GM18861 (cell line): ENCODE results near the gene HFM1.
"Not testable (repeated sequence)": the region's sequence is repeated elsewhere in the genome, so short reads cannot be mapped to it uniquely, and the experiment has no call there.

ENCODE experiments used
- ATAC-seq: cut with Tn5 transposase; IDR thresholded peaks from one replicate; pipeline ENCODE4 v1.9.1; 2021; ENCODE audit not compliant: unreplicated experiment

Gene HFM1

DNA sequence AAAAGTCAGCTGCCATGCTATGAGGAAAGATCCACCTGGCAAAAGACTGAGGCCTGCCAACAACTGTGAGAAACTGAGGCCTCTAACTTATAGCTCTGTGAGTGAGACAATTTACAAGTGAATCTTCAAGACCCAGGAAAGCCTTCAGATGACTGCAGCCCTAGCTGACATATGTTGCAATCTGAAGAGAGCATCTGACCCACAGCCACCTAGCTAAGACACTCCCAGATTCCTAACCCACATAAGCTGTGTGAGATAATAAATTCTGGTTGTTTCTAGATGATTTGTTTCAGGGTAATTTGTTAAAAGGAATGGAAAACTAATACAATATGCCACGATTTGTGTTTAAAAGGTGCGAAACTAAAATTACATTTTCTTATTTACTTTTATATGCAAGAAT lies 55.1 kb downstream of the HFM1 start:
- no peak for ATAC-seq

DNA sequence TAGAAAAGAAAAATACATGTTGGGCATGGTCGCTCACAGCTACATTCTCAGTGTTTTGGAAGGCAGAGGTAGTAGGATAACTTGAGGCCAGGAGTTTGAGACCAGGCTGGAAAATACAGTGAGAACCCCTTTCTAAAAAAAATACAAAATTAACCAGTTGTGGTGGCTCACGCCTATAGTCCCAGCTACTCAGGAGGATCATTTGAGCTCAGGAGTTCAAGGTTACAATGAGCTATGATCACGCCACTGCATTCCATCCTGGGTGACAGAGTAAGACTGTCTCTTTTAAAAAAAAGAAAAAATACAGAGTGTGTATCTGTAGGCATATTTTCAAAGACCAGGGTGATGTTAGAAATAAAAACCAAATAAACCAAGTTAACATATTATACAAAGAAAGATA lies 57.8 kb downstream of the HFM1 start:
- no peak for ATAC-seq

DNA sequence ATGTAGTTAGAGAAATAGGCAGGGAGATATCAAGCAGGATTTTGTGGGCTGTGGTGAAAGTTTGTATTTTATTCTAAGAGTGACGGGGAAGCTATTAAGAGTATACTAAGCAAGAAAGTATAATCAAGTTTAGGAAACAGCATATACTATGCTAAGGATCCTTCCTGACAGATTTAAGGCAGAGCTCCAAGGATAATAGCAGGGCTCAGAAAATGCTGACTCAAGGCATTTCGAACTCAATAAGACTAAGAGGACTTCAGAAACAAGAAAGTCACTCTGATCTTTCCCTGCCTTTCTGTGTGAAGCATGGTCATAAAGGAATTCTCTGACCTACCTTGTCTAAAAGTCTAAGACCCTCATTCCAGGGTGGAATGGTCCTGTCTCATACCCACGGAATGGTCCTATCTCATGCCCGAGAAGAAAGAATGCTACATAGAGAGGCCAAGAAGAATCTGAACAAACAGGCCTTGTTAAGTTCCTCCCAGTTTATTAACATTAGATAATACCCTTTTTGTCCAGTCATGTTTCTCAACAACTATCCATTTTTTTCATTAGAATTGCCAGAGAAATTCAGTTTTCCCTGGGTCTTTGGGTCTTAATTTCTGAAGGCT lies 59.1 kb downstream of the HFM1 start:
- ATAC-seq: no peak

DNA sequence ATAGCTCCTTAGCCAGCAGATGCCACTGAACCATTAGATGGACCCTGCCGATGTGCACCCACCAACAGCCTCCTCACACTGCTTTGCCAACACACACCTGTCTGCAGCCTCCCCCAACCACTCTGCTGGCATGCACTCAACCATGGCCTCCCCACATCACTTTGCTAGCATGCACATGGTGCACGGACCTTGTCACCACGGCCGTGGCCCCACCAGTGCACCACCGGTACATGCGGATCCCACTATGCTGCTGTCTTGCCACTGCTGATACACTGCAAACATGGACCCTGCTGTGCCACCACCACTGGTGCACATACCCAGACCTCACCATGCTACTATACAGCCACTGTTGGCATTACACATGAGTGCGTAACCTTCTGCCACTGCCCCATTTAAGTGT lies 66.1 kb downstream of the HFM1 start:
- ATAC-seq: no peak

DNA sequence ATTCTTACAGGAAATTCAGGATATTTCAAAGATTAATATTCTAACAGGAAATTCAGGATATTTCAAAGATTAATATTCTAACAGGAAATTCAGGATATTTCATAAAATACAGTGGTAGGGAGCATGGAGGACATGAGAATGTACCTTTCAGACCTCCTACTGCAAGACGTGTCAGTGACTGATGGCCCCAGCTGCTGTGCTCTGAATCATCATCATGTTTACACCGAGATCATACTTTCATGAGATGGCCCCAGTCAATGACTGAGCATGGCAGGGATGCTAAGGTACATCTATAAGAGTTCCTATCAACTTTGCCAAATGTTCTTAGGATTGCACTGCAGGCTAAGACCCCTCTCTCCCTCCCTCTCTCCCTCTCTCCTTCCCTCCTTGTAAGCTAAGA lies 69.0 kb downstream of the HFM1 start:
- no peak for ATAC-seq

DNA sequence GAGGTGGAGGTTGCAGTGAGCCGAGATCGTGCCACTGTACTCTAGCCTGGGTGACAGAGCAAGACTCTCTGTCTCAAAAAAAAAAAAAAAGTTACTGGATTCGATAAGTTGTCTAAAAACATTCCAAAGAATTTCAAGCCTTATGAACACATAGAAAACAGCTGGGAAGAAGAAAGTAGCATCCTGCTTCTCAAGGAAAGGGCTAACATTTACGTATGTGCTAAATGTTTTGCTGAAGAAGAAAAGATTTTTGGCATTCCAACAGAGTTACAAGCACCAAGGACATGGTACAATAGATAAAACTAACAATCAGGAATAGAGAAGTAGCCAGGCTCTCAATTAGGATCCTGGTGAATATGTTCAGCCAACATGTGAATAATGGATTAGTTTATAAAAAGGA lies 69.8 kb downstream of the HFM1 start:
- ATAC-seq: no peak

DNA sequence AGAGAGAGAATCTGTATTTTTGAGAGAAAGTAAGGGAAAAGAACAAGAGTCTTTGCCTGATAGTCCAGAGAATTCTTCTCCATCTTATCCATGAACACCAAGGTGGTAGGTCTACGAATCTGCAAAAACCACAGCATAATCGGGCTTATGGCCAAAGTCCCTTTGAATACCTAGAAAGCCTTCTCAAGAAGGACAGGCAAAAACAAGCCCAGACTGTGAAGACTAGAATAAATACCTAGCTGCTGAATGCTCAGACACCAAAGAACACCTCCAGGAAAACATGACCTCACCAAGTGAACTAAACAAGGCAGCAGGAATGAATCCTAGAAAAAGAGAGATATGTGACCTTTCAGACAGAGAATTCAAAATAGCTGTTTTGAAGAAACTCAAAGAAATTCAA lies 79.2 kb downstream of the HFM1 start:
- no peak for ATAC-seq

DNA sequence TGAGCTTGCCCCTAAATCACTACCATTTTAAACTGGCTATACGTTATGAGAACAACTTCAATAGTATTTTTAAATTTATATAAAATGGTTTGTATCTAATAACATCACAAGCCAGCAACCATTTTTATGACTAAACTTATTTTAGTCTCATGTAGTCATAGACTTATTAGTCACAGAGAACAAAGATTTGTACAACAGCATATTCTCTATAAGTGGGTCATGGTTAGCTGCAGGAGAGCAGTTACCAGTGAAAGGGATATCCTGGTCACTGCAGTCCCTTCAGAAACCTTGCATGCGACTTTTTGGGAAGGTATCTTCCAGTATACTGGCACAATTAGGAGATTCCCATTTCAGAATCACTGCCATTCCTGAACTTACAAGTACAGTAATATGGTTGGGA lies 90.0 kb downstream of the HFM1 start:
- ATAC-seq: no peak

DNA sequence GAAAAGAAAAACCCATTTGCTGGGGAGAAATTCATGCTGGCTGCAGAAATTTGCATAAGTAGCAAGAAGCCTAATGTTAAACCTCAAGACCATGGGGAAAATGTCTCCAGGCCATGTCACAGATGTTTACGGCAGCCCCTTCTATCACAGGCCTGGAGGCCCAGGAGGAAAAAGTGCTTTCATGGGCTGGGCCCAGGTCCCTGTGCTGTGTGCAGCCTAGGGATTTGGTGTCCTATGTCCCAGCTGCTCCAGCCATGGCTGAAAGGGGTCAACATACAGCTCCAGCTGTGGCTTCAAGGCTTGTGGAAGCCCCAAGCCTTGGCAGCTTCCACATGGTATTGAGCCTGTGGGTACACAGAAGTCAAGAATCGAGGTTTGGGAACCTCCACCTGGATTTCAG lies 93.0 kb downstream of the HFM1 start:
- ATAC-seq: no peak

DNA sequence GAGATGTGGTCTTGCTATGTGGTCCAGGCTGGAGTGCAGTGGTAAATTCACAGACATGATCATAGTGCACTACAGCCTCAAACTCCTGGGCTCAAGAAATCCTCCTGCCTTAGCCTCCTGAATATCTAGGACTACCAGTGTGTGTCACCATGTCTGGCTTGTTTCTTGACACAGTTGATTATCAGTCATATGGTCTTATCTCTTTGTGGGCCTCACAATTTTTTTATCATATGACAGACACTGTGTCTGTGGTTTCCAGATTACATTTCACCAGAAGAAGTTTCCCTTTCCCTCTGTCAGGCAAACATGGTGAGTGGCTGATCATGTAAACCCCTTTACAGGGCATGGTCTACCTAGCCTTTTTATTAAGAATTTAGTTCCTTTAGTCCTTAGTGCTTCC lies 96.1 kb downstream of the HFM1 start:
- no peak for ATAC-seq

DNA sequence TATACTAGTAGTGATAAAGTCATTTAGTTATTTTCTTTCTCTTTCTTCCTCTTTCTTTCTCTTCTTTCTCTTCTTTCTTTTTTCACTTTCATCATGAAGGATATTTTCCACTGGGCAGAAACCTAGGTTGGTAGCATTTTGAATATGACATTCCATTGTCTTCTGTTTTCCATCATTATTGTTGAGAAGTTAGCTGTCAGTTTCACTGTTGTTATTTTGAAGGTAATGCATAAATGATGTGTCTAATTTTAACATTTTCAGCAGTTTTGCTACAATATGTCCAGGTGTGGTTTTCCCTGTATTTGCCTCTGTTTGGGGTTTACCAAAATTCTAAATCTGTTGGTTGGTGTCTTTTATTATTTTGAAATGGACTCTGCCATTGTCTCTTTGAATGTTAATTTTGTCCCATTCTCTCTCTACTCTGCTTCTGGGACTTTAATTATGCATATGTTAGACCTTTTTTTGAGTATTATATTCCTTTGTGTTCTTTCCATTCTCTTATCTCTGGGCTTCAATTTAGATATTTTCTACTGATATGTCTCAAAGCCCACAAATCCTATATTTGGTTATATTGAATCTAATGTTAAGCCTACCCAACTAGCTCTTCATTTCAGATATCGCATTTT lies 96.7 kb downstream of the HFM1 start:
- no peak for ATAC-seq

DNA sequence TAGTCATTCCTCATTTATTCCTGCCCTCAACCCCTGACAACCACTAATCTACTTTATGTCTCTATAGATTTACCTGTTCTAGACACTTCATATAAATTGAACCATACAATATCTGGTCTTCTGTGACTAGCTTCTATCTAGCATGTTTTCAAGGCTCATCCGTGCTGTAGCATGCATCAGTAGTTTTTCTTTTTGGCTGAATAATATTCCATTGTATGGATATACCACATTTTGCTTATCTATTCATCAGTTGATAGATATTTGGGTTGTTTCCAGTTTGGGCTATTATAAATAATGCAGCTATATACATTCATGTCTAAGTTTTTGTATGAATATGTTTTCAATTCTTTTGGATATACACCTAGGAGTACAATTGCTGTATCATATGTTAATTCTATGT lies 101.5 kb downstream of the HFM1 start:
- ATAC-seq: no peak

DNA sequence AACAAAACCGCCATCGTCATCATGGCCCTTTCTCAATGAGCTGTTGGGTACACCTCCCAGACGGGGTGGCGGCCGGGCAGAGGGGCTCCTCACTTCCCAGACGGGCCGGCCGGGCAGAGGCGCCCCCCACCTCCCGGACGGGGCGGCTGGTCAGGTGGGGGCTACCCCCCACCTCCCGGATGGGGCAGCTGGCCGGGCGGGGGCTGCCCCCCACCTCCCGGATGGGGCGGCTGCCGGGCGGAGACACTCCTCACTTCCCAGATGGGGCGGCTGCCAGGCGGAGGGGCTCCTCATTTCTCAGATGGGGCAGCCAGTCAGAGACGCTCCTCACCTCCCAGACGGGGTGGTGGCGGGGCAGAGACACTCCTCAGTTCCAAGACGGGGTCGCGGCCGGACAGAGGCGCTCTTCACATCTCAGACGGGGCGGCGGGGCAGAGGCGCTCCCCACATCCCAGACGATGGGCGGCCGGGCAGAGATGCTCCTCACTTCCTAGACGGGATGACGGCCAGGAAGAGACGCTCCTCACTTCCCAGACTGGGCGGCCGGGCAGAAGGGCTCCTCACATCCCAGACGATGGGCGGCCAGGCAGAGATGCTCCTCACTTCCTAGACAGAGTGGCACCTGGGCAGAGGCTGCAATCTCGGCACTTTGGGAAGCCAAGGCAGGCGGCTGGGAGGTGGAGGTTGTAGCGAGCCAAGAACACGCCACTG lies 115.6 kb downstream of the HFM1 start:
- not testable (repeated sequence) for ATAC-seq

DNA sequence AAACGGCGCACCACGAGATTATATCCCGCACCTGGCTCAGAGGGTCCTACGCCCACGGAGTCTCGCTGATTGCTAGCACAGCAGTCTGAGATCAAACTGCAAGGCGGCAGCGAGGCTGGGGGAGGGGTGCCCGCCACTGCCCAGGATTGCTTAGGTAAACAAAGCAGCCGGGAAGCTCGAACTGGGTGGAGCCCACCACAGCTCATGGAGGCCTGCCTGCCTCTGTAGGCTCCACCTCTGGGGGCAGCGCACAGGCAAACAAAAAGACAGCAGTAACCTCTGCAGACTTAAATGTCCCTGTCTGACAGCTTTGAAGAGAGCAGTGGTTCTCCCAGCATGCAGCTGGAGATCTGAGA lies 117.7 kb downstream of the HFM1 start:
- not testable (repeated sequence) for ATAC-seq

DNA sequence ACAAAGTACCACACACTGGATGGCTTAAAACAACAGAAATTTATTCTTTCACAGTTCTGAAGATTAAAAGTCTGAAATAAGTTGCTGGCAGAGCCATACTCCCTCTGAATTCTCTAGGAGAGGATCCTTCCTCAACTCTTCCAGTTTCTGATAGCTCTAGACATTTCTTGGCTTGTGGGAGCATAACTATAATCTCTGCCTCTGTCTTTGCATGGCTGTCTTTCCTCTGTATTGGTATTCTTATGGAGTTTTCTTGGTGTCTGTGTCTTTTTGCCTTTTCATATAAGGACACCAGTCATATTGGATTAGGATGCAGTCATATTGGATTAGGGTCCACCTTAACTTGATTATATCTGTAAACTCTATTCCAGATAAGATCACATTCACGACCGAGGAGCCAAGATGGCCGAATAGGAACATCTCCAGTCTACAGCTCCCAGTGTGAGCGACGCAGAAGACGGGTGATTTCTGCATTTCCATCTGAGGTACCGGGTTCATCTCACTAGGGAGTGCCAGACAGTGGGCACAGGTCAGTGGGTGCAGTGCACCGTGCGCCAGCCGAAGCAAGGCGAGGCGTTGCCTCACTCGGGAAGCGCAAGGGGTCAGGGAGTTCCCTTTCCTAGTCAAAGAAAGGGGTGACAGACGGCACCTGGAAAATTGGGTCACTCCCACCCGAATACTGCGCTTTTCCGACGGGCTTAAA lies 118.2 kb downstream of the HFM1 start:
- ATAC-seq: not testable (repeated sequence)

DNA sequence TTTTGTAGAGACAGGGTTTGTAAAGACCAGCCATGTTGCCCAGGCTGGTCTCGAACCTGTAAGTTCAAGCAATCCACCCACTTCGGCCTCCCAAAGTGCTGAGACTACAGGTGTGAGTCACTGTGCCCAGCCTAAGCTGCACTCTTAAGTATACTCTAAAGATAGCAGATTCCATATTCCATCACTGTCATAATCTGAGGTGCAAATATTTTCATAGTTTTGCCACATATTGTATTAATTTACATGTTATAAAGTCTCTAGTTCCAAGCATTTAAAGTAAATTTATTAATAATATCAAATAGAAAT lies 121.3 kb downstream of the HFM1 start:
- no peak for ATAC-seq

DNA sequence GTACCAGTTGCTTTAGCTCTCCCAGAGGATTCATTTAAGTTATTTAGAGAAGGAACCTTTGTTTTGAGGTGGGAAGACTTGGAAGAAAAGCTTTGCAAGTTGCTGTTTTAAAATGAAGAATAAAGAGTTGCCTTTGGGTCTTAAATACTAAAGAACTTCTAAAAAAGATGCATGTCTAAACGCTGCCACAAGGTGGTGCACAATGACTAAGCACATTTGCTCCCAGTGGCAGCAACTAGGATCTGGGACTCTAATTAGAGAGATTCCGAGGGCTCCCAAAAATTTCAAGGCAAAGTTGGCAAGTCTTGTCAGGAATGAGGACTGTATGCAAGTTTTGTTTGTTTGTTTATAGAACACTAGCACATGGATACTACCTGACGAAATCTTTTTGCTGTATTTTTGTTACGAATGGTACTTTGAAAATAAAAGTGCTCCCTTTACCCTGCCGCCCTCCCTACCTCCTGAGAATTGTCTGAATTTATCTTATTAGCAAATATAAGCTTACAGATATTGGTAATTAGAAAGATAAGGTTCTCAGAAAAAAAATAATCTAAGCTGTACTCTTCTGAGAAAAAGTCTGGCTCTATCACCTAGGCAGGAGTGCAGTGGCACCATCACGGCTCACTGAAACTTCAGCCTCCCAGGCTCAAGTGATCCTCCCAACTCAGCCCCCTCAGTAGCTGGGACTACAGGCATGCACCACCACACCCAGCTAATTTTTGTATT lies 121.8 kb downstream of the HFM1 start:
- ATAC-seq: peak; percentile 66

DNA sequence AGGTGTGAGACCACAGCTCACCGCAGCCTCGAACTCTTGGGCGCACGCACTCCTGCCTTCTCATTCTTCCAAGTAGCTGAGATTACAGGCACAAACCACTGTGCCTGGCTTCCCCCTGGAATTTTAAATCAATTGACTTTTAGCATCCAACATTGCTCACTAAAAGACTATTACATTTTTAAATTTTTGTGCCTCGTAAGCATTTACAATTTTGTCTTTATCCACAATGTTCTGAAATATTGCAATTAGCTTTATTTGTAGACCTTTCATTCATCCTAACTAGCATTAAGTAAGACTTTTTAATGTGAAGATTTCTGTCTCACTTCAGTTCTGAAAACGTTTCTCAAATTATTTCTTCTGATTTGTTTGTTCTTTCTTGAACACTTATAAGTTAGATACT lies 122.9 kb downstream of the HFM1 start:
- ATAC-seq: no peak

DNA sequence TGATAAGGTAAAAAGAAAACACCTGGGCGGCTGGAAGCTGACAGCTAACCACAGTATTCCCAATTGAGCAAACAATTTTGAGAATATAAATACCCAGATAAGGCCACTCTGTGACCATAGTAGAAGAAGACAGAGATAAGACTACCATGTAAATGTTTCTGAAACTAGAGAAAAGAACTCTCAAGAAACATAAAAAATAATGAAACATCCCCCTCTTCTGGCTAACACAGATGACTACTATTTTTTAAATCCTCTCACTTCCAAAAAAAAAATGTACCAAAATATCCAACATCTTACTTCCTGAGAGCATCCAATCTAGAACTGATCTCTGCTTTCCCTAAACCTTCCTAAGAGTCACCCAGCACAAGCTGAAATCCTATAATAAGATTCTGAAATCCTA lies 125.9 kb downstream of the HFM1 start:
- ATAC-seq: no peak

DNA sequence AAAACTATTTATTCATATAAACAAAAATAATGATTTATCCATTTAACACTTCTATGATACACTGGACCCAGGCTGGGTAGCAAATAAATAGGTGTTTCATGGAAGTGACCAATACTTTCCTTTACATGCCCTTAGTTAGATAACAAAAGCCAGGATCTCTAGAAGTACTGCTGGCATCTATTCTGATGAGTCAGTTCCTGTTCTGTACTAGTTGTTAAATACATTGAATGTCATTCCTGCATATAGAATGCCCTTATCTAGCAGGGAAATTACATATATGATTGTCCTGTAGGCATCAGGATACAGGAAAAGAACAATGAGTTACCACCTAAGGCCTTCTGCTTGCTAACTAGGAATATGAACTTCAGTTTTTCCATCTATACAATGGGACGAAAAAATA lies 130.8 kb downstream of the HFM1 start:
- no peak for ATAC-seq

DNA sequence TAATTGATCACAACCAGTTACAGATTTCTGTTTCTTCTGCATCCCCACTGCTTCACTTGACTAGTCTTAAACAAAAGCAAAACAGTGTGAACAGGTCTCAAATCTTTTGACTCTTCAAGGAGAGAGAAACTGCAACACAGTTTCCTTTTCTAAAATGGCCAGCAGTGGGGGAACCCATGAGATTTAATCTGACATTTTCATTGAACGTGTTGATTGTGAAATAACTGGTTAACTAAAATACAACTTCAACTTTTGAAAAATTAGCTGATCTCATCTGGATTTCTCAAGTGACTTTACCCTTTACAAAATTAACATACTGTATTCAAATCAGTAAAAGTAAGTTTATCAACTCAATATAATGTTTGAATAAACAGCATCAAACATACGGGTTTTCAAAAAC lies 143.0 kb downstream of the HFM1 start:
- ATAC-seq: no peak

DNA sequence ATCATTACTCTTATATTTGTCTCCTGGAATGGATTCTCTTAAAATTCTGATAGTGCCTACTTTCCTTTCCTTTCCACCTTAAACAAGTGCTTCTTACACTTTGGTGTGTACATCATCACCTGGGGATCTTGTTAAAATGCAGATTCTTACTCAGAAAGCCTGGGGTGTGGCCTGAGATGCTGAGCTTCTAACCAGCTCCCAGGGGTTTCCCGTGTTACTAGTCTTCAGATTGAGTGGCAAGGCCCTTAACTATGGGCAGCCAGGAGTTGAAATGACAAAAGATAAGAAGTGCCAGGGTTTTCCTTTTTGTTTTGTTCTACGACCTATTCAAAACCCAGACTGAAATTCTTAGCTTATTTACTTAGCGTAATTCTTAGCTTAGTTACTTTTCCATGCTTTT lies 159.2 kb downstream of the HFM1 start:
- no peak for ATAC-seq
